ENCODE data around the gene LPP.

- TF ChIP-seq CTCF (IDR thresholded peaks at IDR 0.05; ENCODE audit: insufficient read depth, low read length, poor library complexity, severe bottlenecking): no peak
- TF ChIP-seq EZH2phosphoT487 (conservative IDR thresholded peaks at IDR 0.05; ENCODE audit: low read length): no peak
Measured at GRCh38 chr3:188259596-188259995, 105.6 kb downstream of the LPP start.

Measured in SU-DHL-6 (cell line).